Fibroblast of skin of abdomen (primary cell): ENCODE measurements around the gene FIGLA.

Source experiments
- DNase-seq: peaks from one replicate; pipeline ENCODE4 v3.0.0-alpha.2; 2013

The FIGLA gene

GRCh38 chr2:70775141-70775540 is 15.3 kb downstream of the FIGLA start:
- no peak for DNase-seq

GRCh38 chr2:70772486-70773155 is 17.8 kb downstream of the FIGLA start:
- DNase-seq, result no peak

DNA sequence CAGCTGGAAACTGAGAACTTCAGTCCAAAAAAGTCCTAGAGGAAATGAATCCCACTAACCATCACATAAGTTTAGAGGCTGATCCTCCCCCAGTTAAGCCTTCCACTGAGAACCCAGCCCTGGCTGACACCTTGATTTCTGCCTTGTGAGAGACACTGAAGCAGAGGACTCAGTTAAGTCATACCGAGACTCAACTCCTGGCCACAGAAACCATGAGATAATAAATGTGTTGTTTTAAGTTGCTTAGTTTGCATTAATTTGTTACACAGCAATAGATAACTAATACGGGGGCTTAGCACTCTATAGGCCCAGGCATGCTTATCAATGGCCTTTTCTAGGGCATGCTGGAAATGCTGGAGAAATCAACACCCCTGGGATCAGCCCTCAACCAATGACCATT is 19.0 kb downstream of the FIGLA start:
- DNase-seq, result no peak

DNA sequence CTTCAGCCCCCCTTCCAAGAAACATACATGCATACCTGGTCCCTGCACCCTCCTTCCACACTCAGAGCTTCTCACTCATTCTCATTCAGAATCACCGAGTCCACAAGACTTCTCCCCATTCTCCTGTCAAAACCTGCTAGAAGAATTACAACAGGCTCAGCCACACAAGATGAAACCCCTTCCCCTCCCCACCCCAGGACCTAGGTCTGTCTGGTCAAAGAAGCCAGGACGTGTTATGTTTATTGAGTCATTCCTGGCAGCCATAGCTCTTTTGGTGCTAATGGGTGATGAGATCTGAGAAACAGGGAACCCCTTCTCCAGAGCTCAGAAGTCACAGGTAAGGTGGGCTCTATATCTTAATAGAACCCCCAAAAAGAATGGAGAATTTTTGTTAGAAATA is 21.0 kb downstream of the FIGLA start:
- no peak for DNase-seq

GRCh38 chr2:70768590-70769085 is 21.8 kb downstream of the FIGLA start:
- DNase-seq, result no peak

DNA sequence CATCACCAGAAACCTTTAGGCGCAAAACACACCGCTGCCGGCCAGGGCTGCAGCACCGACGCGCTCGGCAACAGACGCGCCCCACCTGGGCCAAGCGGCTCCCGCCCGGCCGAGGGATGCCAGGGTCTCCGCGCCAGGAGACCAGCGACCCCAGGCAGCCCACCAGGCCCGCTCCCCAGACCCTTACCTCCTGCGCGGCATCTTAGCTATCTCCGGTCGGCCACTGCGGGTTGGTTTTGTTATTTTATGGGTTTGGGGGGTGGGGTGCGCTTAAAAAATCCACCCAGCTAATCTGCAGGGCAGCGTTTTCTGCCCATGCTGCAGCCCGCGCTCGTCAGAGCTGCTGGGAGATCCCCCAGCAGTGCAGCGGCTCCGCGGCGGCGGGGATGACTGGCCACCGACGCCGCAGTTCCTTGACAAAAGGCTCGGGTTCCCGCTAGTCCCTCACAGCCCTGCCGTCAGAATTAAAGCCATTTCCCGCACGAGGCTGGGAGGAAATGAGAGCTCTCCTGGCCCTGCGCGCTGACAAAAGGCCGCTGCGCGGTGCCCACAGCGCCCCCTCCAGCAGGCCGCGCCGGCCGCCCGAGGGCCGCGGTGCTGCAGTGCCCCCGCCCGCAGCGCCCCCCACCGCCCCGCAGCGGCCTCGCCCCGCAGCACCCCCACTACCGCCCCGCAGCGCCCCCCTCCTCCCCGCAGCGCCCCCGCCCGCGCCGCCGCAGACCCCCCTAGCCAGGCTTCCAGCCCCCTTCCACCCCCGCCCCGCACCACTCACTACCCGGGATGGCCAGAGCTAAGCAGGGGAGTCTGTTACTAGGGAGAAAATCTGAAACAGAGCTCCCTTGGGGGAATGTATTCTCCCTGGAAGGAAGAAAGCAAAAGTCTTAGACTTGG is 22.5 kb downstream of the FIGLA start, which contains the start of gene ADD2:
ADD2 (minus strand) TSS at position 502 of the 891 bp plus-strand sequence. CDS start 61,792 bp downstream, outside the sequence.
- peak; percentile 67 for DNase-seq

DNA sequence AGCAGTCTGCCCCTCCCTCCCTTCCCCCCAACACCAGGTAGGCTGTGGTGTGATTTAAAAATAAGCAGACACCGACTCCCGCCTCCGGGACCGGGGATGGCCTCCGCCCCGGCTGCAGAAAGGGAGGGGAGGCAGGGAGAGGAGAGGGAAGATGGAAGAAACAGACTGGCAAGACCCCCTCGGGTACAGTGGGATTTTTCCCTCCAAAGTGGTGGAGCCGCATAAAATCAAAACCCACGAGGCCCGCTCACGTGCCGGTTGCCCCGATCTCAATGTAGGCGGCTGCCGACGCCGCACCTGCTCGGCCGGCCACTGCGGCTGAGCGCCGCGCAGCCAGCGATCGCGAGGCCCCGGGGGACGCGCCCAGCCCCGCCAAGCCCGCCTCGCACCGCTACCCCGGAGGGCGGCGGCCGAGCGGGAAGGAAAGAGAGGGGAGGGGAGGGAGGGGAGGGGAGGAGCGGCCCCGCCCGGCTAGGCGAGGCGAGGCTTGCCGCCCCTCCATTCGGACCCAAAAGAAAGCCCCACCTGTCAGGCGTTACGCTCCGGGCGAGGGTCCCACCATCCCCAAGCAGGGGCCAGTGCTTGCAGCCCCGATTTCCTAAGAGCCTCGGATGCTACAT is 23.3 kb downstream of the FIGLA start:
- no peak for DNase-seq

- no peak for DNase-seq
Measured at GRCh38 chr2:70766357-70767078, 23.9 kb downstream of the FIGLA start.

GRCh38 chr2:70765507-70765906 is 24.9 kb downstream of the FIGLA start:
- DNase-seq, result no peak

- DNase-seq, result no peak
Measured at GRCh38 chr2:70759446-70759845, 31.0 kb downstream of the FIGLA start.

DNA sequence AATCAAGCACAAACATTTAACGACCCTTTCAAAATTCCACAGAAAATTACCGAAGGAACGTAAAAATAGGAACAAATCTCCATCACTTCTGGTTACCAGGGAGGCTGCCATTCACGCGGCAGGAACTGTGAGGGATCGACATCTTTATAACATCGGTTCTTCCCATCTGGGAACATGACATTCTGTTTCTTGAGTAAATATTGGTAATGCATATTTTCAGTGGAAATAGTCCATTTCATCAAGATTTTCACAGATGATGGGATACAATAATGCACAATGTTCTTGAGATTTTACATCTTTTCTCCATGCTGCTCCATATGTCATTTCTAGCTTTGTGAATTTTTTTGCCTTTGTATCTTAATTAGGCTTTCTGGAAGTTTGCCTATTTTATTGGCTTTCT is 32.5 kb downstream of the FIGLA start:
- DNase-seq, result no peak

GRCh38 chr2:70757360-70757759 is 33.1 kb downstream of the FIGLA start:
- DNase-seq, result no peak

- no peak for DNase-seq
Measured at GRCh38 chr2:70756128-70756527, 34.3 kb downstream of the FIGLA start.

DNA sequence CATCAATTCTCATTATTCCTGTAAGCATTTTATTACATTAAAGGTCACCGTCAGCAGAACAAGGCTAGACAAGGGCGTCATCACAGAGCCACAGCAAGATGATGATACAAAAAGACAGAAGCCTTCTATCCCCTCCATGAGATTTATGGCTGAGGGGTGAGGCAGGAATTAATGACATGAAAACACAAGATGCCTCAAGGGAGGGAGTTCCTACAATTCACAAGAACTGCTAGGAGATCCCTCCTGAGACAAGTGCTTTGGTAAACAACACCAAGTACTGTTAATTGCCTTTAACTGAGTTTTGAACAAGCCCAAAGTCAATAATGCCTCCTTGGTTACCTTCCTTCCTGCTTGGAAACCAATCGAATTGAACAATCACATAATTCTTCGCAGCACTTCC is 36.5 kb downstream of the FIGLA start:
- no peak for DNase-seq

- no peak for DNase-seq
Measured at GRCh38 chr2:70753031-70753430, 37.4 kb downstream of the FIGLA start.

DNA sequence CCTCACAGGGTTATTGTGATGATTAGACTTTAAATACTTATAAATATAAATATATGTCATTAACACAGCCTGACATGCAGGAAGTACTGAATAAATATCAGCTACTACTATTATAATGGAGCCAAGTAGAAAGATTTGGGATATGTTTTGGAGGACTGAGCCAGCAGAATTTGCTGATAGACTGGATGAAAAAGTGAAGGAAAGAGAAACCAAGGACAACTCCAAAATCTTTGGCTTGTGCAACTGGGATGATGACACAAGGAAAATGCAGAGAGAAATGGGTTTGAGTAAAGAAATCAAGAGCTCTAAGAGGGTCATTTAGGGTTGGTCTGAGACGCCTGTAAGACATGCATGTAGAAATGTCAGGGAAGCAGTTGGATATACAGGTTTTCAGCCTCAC is 38.0 kb downstream of the FIGLA start:
- no peak for DNase-seq

- DNase-seq, result no peak
Measured at GRCh38 chr2:70751881-70752280, 38.6 kb downstream of the FIGLA start.

DNA sequence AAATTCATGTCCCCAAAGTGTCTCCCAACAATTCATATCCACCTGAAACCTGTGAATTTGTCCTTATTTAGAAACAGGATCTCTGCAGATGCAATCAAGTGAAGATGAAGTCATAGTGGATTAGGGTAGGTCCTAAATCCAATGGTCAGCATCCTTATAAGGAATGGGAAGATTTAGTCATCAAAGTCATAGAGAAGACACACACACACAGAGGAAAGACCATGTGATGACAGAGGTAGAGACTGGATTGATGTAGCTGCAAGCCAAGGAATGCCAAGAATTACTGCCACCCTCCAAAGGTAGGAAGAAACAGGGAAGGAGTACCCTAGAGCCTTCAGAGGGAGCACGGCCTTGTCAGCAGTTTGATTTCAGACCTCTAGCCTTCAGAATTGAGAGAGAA is 40.1 kb downstream of the FIGLA start:
- no peak for DNase-seq

GRCh38 chr2:70748002-70748784 is 42.2 kb downstream of the FIGLA start:
- DNase-seq, result no peak

DNA sequence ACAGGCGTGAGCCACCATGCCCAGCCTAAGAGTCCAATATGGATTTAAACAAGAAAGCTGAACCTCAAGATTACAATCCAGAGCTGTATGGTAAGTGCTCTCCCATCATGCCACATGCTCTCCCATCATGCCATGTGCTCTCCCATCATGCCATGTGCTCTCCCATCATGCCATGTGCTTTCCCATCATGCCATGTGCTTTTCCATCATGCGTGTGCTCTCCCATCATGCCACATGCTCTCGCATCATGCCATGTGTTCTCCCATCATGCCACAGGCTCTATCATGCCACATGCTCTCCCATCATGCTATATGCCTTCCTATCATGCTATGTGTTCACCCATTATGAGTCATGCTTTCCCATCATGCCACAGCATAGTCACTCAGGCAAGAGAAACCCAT is 43.2 kb downstream of the FIGLA start:
- no peak for DNase-seq

- no peak for DNase-seq
Measured at GRCh38 chr2:70746094-70746974, 44.1 kb downstream of the FIGLA start.
